ENCODE data around the gene COG5. TPM values are rescaled to one million over a fixed set of nuclear protein-coding genes. Genes with fewer than 3 reads are reported as not detected.
A peak's percentile ranks its signal among the peaks of the same experiment; 100 is the strongest.

The COG5 gene
- total RNA-seq, 1 donor, result 53.8 TPM

GRCh38 chr7:107461938-107462533 lies 101.7 kb downstream of the COG5 start:
- H3K4me3 ChIP-seq (ENCODE audit: low read depth, low read length), result no peak overlapping the region

DNA sequence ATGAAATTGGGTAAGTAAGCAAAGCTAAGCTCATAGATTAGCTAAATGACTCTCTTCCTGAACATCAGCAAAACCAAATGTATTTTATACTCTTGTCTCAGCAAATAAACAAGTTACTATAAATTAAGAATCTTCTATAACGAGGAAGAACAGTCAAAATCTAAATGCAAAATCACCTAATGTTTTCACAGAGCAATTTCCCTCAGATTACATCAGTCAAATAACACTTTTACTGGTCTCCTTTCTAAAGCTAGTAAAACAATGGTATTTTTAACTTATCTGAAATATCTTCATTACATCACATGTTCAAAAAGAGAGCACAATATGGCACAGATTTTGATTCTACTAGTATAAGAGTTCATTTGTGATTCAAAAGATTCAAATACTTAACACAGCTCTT lies 110.3 kb downstream of the COG5 start:
- peak; percentile 51 for DNase-seq (ENCODE audit: low read depth)
- H3K4me3 ChIP-seq (ENCODE audit: low read depth, low read length), result no peak overlapping the region
- no peak for TF ChIP-seq CTCF (IDR thresholded peaks at IDR 0.05; ENCODE audit: insufficient read depth, low read length)

More at GRCh38 chr7:107461938-107462533, 101.7 kb downstream of the COG5 start:
- no peak for TF ChIP-seq CTCF (IDR thresholded peaks at IDR 0.05; ENCODE audit: insufficient read depth, low read length)
- DNase-seq (ENCODE audit: low read depth), result no peak

GRCh38 chr7:107450970-107451369 lies 112.8 kb downstream of the COG5 start:
- no peak for DNase-seq (ENCODE audit: low read depth)
- no peak for TF ChIP-seq CTCF (IDR thresholded peaks at IDR 0.05; ENCODE audit: insufficient read depth, low read length)
- H3K4me3 ChIP-seq (ENCODE audit: low read depth, low read length), result no peak overlapping the region

- peak; percentile 54 for DNase-seq (ENCODE audit: low read depth)
- no peak overlapping the region for H3K4me3 ChIP-seq (ENCODE audit: low read depth, low read length)
- TF ChIP-seq CTCF (IDR thresholded peaks at IDR 0.05; ENCODE audit: insufficient read depth, low read length), result no peak
Observed at GRCh38 chr7:107446988-107447387, 116.7 kb downstream of the COG5 start.

DNA sequence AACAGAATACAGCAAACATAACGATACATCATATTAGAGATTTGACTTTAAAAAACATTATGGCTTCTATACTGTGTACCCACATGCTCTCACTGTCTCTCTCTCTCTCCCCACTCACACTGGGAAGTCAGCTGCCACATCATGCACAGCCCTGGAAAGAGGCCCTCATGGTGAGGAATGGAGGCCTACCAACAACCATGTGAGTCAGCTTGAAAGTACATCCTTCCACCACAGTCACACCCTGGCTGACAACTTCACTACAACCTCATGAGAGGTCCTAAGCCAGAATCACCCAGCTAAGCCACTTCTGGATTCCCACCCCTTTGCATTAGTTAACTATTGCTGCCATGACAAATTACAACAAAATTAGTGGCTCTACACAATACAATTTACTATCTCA lies 117.2 kb downstream of the COG5 start:
- no peak for TF ChIP-seq CTCF (IDR thresholded peaks at IDR 0.05; ENCODE audit: insufficient read depth, low read length)
- DNase-seq (ENCODE audit: low read depth), result peak; percentile 54
- no peak overlapping the region for H3K4me3 ChIP-seq (ENCODE audit: low read depth, low read length)

- TF ChIP-seq CTCF (IDR thresholded peaks at IDR 0.05; ENCODE audit: insufficient read depth, low read length), result no peak
- H3K4me3 ChIP-seq (ENCODE audit: low read depth, low read length), result no peak overlapping the region
- no peak for DNase-seq (ENCODE audit: low read depth)
Observed at GRCh38 chr7:107442678-107443077, 121.0 kb downstream of the COG5 start.
